ENCODE measurements around the gene CNKSR3.

GRCh38 chr6:154395878-154396277, 114.6 kb downstream of the CNKSR3 start:
- TF ChIP-seq POLR2A (IDR thresholded peaks at IDR 0.05; ENCODE audit: low read depth, low read length) (no peak), POLR2AphosphoS5 (IDR thresholded peaks at IDR 0.05; ENCODE audit: low read depth, low read length) (no peak)
